Measurements from ENCODE around the gene CDC14B. TPM values are rescaled to one million over a fixed set of nuclear protein-coding genes. Genes with fewer than 3 reads are reported as not detected.

Gene CDC14B
- total and polyA plus RNA-seq, 3 donors from 2014 or later = 33.1 to 44.0 (median 33.7) TPM

DNA sequence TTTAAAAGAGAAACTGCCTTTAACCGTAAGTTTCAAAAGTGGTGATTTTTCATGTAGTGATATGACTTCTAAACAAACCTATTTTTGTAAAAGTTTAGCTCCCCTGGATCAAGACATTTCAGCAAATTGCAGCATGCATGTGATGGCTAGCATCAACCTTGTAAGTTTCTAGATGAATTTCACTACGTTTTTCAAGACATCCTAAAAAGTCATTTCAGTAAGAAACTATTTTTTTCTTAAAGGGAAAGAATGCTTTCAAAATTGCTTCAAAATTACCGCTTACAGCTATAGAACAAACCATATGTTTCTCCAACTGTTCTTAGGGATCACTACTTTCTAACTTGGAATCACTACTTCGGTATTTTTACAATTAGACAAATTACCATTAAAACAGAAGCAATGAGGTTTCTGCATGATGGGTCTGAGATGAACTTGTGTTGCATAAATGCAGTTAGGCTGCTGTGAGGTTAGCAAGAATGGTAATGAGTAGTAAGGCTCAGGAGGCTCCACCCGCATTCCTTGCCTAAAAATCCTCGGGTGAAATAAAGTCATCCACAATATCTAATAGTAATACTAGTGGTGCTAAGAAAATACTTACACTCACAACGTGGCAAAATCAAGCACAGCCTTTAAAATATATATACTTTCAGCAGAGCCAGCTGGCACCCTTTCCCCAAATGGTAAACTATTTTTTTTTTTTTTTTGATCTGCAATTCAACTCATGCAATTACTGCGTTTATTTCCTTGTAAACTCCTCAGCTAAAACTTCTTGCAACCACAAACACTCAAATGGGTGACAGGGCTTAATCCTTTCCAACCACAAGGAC, 53.8 kb downstream of the CDC14B start:
- Histone ChIP-seq H3K36me3 (ENCODE audit: low read depth, missing control alignments) (no peaks in the 10 kb centered on the region), H3K4me3 (peak overlapping the region; percentile 79 to 83), H3K4me1 (peaks cover 11% of the 10 kb centered on the region), H3K27me3 (no peaks in the 10 kb centered on the region), H3K9me3 (no peaks in the 10 kb centered on the region), H3K27ac (peak overlapping the region; percentile 85 to 94)
- 9 to 13% methylated on average over 8 of the region's 8 CpGs for WGBS, 2 donors
- TF ChIP-seq POLR2A (IDR thresholded peaks at IDR 0.05) = no peak
- TF ChIP-seq, protein P1, sequence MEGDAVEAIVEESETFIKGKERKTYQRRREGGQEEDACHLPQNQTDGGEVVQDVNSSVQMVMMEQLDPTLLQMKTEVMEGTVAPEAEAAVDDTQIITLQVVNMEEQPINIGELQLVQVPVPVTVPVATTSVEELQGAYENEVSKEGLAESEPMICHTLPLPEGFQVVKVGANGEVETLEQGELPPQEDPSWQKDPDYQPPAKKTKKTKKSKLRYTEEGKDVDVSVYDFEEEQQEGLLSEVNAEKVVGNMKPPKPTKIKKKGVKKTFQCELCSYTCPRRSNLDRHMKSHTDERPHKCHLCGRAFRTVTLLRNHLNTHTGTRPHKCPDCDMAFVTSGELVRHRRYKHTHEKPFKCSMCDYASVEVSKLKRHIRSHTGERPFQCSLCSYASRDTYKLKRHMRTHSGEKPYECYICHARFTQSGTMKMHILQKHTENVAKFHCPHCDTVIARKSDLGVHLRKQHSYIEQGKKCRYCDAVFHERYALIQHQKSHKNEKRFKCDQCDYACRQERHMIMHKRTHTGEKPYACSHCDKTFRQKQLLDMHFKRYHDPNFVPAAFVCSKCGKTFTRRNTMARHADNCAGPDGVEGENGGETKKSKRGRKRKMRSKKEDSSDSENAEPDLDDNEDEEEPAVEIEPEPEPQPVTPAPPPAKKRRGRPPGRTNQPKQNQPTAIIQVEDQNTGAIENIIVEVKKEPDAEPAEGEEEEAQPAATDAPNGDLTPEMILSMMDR (IDR thresholded peaks at IDR 0.05) = no peak
- DNase-seq = no peak
- intact Hi-C loops (cut with DNase I; ENCODE audit: low total_unique reads) = no loop called here

DNA sequence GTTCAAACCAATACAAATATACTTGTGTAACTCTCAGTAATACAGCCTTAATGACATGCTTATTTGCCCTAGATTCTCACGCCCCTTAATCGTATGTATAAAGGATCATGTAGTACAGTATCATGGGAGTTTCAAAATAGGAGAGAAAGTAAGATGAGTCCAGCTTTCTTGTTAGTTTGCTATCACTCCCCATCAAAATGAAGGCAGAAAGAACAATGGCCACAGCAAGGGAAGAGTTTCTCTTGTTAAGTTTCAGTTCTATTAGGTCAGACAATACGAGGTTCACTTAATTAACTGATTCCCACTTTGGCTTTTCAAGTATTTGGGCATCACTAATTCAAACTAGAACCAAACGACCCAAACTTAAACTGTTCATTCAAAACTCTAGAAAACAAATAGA, 55.4 kb downstream of the CDC14B start:
- intact Hi-C loops (cut with DNase I; ENCODE audit: low total_unique reads) = no loop called here
- H3K27me3 ChIP-seq = no peaks in the 10 kb centered on the region
- WGBS, 2 donors = 48 to 70% methylated on average over 4 of the region's 4 CpGs

DNA sequence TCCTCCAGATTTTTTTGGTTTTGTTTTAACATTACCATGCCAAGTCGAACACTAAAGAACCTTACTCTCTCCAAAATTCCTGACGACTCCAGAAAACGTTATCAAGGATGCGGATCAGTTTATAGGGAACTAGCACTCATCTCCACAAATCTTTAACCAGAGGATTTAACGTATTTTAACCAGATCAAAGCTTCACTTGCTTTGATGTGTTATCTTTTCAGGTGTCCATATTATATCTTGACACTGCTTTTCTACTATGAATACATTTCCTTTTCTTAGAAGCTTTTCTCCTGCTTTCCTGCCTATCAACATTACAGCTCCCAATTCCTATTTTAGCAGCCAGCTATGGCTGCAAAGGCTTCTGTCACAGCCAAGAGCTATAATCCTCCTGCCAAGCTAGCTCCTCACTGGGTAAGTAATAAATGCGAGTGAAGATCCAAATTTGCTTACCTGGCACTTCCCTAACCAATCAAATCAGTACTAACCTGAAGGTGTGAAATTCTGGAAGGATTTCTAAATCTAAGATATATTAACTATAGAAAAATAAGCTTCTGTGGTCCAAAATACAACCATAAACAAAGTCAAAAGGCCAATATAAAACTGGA, 60.2 kb downstream of the CDC14B start:
- Histone ChIP-seq H3K4me1 (peaks cover 12% of the 10 kb centered on the region), H3K27me3 (no peaks in the 10 kb centered on the region), H3K36me3 (ENCODE audit: low read depth, missing control alignments) (no peaks in the 10 kb centered on the region), H3K27ac (no peak overlapping the region), H3K4me3 (no peak overlapping the region), H3K9me3 (no peaks in the 10 kb centered on the region)
- 84 to 89% methylated on average over 6 of the region's 6 CpGs for WGBS, 2 donors
- no peak for TF ChIP-seq POLR2A (IDR thresholded peaks at IDR 0.05)
- TF ChIP-seq, protein P1 (IDR thresholded peaks at IDR 0.05) = no peak
- intact Hi-C loops (cut with DNase I; ENCODE audit: low total_unique reads) = no loop called here
- no peak for DNase-seq

More for the DNA sequence above, 55.4 kb downstream of the CDC14B start:
- Histone ChIP-seq H3K36me3 (ENCODE audit: low read depth, missing control alignments) (no peaks in the 10 kb centered on the region), H3K9me3 (no peaks in the 10 kb centered on the region), H3K4me3 (no peak overlapping the region), H3K27ac (peak overlapping the region in 1 of 2 donors; percentile 85), H3K4me1 (peaks cover 11% of the 10 kb centered on the region)
- DNase-seq = no peak
- no peak for TF ChIP-seq POLR2A (IDR thresholded peaks at IDR 0.05)
- TF ChIP-seq, protein P1 (IDR thresholded peaks at IDR 0.05) = no peak

DNA sequence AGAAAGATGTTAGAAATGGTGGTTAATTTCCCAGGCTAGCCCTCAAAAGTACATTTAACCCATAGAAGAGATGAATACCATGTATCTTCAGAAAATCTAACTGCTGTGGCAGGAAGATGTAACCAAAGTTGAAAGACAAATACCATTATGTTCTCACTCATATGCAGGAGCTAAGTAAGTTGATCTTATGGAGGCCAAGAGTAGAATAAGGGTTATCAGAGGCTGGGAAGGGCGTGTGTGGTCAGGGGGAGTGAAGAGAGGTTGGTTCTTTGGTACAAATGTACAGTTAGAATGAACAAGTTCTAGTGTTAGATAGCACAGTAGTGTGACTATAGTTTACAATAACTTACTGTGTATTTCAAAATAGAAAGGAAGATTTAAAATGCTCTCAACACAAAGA, 61.7 kb downstream of the CDC14B start:
- Histone ChIP-seq H3K36me3 (ENCODE audit: low read depth, missing control alignments) (no peaks in the 10 kb centered on the region), H3K9me3 (no peaks in the 10 kb centered on the region), H3K4me1 (peaks cover 12% of the 10 kb centered on the region), H3K27me3 (no peaks in the 10 kb centered on the region), H3K27ac (no peak overlapping the region), H3K4me3 (no peak overlapping the region)
- DNase-seq = no peak
- WGBS, 2 donors = 87 to 96% methylated on average over 1 of the region's 1 CpG
- intact Hi-C loops (cut with DNase I; ENCODE audit: low total_unique reads) = no loop called here
- TF ChIP-seq, protein P1 (IDR thresholded peaks at IDR 0.05) = no peak
- TF ChIP-seq POLR2A (IDR thresholded peaks at IDR 0.05) = no peak
